NCI-H2107 (cell line): Measurements from ENCODE around the gene ATP6V1C2.

ENCODE experiments used
- DNase-seq: peaks from one replicate; lab custom pipeline; 2025; lab: John Stamatoyannopoulos, UW

ATP6V1C2 gene

DNA sequence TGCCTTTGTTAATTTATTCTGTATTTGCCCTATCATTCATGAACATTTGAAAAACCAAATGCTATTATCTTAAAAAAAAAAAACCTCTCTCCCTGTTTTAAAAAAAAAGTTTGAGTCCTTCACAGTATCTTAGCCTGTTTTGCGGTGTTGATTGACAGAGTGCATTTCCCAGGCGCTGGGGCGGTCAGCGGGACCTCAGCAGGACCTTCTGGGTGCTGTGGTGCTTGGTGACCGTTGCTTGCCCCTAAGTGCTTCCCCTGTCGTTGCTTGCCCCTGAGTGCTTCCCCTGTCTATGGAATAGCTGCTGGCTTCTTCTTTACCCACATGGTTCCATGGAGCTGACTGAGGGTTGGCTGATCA lies 12.1 kb downstream of the ATP6V1C2 start:
- DNase-seq = no peak

DNA sequence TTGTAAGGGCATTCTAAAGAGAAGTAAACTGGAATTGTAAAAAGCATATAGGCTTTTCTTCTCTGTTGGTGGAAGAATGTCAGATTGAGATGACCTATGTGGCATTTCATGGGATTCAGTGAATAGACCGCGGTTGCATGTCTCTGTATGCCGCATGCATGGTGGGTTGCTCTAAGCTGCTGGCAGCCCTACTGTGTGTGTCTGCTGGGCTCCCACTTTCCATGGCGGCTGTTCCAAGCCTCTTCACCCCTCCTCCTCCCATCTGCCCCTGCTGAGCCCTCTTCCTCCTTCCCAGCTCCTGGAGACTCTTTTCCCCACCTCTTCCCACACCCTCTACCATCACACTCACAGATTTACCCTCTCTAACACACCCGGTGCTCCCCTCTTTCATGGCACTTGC lies 12.6 kb downstream of the ATP6V1C2 start:
- no peak for DNase-seq

DNA sequence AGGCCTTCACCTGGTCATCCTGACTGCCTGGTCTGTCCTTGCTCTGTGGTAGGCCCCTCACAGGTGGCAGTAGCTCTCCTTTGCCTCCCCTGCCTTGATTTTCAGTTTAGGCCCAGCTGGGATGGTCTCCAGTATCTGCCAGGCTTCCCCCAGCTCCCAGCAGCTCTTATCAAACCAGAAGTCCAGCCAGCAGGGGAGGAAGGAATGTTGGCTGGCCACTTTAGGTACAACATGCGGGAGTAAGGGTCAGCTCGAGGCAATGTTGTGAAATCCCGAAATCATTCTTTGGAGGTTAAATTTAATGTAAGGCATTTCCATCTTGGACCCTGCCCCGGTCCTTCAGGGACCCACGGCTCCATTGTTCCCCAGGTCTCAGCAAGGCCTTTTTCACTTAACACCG lies 16.8 kb downstream of the ATP6V1C2 start:
- no peak for DNase-seq

DNA sequence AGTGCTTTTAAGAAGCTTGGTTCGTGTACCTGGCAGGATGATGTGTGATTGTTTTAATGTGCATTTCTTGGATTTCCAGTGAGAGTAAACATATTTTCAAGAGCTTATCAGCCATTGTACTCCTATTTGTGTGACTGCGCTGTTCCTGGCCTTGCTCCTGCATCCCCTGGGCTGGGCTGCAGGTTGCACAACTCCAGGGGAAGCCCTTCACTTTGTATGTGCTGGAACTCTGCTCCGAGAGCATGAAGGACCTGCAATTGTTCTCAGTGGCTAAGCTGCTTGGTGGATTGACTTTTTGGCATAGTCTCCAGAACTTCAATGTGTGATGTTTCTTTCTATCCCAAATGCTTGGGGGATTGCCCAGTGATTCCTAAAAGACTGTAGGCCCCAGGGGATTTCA lies 18.8 kb downstream of the ATP6V1C2 start:
- DNase-seq = no peak

DNA sequence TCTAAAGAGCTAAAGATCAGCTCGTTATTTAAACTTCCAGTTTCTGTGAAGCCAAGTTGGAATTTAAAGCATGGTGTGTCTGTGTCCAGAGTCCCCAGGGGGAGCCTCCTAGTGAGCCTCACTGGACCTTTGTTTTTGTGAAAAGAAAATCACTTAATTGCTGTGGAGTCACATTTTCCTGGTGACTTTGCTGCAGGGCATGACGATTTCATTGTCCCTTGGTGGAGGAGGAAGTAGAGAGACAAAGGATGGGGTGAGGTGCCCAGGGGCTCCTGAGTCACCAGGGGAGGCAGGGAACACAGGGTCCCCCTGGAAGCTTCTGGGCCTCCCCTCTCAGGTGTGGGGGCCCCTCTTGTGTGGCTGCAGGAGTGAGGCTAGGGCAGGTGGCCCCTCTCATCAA lies 19.7 kb downstream of the ATP6V1C2 start:
- no peak for DNase-seq

DNA sequence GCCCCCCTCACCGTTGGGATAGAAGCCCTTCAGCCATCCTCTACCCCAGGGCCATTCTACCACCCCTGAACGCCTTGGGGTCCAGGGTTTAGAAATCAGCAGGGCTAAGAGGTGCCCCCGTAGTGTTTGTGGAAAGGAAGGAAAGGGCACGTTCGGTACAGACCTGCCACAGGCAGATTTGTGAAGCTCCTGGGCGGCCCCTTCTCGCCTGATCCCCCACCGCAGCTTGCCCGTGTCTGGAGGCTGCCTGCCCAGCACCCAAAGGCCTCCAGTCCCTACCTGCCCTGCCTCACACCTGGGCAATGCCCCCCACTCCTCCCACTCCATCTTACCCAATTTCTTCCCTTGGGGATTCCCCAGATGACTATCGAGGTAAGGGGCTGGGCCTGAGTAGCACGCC lies 21.2 kb downstream of the ATP6V1C2 start:
- DNase-seq = no peak

DNA sequence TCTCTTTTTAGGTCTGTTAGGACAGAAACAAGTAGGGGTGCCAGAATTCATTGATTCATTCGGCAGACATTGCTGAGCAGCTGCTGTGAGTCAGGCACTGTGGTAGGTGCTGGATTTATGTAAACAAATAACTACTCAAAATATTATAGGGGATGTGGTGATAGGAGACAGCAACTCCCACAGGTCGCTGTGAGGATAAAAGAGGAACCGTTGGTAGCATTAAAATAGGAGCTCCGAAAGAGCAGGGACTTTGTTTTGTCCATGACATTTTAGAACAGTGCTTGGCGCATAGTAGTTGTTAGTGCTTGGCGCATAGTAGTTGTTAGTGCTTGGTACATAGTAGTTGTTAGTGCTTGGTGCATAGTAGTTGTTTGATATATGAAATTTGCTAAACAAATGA lies 29.2 kb downstream of the ATP6V1C2 start:
- no peak for DNase-seq

DNA sequence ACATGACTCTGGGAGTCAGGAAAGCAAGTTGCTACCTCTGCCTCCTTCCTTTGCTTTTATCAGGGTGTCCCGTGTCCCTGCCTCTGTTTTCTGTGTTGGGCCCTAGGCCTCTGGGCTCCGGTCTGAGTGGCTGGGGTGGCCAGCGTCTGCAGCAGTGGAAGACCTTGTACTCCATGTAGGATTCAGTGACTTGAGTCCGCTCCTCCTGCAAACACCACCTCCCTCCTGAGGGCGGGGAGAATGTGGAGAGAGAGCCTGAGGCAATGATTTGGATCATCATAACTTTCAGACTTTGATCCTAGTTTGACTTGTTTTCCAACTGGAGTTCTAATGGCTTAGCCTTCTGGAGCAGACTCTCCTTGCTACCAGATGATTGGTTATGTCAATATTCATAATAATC lies 30.8 kb downstream of the ATP6V1C2 start:
- no peak for DNase-seq

DNA sequence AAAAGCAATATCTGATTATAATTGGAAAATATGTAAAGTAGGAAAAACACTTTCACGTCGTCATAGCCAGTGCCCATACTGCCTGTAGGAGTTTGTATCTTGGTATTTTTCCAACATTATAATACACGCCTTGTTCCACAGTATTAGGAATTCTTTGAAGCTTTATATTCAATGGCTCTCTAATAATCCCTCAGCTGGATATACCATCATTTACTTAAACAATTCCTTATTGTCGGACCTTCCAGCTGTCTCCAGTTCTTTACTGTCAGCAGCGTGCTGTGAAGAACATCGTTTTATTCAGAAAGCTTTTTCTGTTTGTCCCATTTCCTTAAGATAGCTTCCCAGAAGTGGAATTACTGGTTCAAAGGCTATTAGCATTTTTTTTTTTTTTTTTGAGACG lies 31.7 kb downstream of the ATP6V1C2 start:
- no peak for DNase-seq

DNA sequence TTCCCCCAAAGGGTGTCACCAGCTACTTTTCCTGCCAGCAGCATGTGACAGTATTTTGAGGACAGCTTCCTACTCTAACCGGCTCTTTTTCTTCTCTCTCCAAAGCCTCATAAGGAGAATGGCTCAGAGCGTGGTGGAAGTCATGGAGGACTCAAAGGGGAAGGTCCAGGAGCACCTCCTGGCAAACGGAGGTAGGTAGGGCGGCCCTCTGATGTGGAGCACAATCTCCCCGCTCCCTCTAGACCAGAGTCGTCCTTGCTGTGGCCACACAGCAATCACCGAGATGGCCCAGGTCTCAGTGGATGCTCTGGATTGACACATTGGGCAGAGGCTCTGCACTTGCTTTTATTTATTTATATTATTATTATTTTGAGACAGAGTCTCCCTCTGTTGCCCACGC lies 32.4 kb downstream of the ATP6V1C2 start:
- DNase-seq = no peak

DNA sequence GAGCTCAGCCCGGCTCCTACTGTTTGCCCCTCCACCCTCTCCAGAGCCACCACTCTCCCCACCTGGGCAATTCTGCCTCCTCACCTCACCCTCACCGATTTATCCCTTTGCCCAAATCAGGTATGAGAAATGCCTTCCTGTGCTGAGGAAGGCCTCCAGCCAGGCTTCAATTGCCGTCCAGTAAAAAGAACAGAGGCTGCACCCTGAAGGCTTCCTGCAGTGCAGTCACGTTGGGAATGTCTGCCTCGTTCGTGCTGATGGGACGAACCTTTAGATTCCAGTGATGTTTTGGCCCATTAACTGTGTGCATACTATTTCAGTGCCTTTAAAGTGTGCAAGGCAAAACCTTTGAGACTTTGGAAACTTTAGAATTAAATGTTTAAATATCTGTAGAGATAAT lies 34.2 kb downstream of the ATP6V1C2 start:
- no peak for DNase-seq

DNA sequence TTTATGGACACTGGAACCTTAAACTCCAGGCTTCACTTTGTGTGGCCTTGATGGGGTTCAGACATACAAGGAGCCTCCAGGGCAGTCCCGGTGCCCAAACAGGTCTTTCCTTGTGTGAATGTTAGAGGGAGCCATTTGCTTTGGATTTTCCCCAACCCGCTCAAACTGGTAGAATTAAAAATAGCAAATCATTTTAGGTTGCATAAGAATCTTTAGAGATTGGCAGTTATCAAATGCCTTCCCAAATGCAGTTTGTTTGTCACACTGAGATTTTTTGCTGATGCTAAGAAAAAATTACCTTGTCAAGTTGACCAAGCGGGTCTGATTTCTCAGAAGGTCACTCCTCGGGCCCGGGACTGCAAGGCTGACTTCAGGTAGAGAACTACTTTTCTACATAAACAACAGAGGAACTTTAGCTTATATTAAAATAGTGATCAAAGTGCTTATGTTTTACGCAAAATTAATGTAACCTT lies 36.4 kb downstream of the ATP6V1C2 start:
- no peak for DNase-seq

DNA sequence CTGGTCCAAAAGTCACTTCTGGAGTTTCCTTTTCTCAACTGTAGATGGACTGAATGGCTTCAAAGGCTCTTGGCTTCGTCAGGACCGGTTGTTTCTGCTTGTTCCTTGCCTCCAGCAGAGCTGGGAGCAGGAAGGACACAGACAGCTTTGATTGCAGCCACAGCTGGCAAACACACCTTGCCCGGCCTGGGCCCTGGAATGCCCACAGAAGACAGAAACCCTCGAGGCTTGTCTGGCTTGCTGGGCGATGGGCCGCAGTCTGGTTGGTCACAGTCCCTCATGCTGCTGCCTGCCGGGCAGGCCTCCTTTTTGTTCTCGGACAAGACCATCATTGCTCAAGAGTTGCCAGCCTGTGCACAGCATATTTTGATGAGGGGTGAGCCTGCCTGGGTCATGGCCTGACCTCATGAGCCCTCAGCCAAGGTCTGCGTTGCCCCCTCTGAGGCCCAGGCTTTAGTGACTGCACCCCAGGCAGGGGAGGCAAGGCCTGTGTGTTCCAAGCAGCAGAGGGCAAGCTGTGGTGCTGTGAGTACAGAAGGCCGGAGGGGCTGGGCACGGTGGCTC lies 37.8 kb downstream of the ATP6V1C2 start:
- DNase-seq = no peak

DNA sequence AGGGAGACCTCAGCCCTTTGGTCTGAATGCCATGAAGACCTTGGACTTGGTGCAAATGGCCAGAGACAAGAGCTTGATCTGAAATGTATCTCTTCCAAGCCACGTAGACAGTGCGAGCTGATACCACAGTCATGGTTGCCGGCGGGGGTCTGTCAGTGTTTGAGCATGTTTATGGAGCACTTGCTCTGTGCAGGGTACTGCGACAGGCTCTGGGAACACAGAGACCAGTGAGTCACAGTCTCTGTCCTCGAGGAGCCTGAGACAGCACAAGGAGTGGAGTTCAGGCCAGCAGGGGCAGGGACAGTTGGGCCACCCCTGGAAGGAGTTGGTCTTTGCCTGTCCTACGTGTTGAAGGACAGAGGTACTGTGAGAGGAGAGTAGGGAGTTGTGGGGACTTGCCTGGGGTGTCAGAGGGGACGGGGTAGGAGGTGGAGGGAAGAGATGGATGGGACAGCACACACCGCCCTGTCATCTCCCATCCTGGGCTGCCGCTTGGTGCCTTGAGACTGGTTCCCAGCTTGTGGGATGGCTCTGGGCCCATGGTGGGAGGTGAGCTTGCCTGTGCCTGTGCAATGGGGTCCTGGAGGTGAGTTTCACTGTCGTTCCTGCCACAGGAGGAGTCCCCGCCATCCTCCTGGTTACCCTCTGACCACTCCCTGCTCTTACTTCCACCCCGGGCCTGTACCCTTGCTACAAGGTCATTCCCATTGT lies 39.5 kb downstream of the ATP6V1C2 start:
- DNase-seq = no peak

DNA sequence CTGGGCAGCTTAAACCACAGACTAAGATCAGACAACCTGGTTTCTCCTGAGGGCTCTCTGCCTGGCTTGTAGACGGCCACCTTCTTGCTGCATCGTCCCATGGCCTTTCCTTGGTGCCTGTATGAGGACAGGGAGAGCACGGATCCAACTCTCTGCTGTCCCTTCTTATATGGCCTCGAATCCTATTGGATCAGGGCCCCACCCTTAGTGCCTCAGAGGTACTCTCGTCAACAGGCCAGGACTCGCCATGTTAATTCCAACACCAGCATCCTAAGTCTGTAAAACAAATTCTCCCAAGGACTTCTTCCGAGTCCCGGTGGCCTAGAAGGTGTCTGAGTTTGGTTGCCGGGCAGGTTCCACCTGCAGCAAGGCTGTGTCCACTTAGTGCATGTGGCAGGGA lies 40.2 kb downstream of the ATP6V1C2 start:
- DNase-seq = no peak

DNA sequence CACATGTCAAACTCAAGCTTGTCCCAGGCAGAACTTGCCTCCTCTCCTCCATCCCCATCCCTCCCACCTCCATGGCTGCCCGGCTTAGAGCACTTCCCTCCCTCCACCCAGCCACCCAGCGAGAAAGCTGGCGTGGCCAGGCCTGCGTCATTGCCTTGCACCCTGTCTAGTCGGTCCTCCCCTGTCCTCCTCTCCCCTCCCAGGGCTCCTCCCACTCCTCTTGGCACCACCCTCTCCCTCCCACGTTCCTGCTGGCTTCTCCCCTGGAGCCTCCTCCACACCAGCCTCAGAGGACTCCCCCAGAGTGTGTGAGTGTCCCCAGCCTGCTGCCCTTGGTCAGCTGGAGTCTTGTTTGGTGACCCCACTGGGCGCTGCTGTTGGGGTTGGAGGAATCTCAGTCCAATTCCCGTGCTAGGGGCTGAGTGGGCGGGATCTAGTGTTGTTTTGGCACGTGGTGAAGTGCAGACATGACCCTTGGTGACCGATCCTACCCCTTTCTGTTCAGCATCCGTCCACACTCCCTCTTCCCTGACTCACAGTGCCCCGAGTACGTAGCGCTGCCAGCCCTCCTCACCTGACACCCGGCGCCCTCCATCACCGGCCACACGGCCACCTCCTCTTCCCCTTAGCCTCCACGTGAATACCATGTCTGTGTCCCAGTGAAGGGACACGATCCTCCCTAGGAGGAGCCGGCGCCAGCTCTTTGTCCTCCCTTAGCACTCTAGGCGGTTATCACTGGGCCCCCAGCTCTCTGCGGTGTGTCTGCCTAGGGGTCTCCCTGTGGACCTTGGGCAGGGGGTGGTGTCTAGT lies 41.4 kb downstream of the ATP6V1C2 start:
- DNase-seq = no peak

DNA sequence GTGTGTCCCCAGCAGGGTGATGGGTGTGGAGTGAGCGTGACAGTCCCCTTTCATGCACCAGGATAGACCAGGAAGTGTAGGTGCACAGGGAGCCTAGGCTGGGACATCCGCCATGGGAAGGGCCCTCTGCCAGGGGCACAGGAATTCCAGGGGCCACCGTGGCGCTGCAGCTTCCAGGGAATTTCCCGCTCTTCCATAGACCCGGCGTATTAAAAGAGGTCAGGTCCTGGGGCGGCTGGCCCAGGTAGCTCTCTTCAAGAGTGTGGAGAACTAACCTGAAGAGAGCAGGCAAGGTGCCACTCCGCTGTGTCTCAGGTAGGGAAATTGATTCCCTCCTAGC lies 42.0 kb downstream of the ATP6V1C2 start:
- no peak for DNase-seq

DNA sequence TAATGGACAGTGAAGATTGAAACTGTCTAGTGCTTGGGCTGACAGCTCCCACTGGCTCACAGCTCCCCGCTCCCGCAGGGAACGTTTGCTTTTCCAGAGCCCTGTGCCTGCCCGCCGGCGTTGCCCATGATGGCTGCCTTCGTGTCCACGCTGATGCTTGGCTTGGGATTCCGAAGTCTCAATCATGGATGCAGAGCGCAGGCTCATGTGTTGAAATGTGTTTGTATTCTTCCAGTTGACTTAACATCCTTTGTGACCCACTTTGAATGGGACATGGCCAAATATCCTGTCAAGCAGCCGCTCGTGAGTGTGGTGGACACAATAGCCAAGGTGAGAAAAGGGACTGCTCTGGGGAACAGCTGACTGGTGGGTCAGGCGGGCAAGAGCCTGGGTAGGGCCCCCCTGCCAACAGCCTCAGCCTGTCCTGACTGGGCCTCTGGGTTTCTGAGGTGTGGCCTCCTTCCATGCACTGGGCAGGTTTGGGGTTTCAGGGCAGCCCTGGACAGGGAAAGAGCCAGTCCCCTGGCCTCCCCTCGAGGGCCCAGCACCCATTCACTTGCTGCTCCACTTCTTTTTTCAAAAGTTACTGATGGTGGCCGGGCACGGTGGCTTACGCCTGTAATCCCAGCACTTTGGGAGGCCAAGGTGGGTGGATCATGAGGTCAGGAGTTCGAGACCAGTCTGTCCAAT lies 42.8 kb downstream of the ATP6V1C2 start:
- no peak for DNase-seq

DNA sequence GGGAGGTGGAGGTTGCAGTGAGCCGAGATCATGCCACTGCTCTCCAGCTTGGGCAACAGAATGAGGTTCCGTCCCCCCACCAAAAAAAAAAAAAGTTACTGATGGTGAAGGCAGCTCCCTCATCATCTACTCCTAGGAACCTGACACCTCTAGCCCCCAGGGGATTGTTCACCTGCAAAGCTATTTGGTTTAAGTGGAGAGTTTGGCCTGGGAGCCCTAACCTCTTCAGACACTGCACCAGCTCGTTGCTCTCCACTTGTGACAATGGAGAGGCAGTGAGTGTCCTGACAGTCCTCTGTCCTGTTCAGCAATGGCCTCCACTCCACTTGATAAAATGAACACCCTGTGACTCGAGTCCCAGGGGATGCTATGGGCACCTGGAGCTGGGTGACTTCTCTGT lies 43.5 kb downstream of the ATP6V1C2 start:
- no peak for DNase-seq

DNA sequence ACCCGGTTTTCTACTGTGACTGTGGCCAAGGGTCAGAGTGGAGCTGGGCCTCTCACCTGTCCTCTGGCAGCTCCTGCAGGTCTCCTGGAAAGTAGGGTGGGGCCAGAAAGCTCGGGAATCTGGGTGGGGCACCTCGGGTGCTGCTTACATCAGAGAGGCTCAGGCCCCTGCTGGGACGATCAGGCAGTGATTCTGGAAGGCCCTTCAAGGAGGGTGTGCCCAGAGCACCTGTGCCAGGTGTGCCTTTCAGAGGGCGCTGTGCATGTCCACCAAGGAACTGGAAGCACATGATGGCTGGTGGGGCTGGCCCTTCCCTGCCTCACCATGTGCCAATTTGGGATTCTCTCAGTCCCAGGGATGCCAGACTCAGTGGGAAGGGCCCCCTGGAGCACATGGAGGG lies 44.0 kb downstream of the ATP6V1C2 start:
- no peak for DNase-seq

DNA sequence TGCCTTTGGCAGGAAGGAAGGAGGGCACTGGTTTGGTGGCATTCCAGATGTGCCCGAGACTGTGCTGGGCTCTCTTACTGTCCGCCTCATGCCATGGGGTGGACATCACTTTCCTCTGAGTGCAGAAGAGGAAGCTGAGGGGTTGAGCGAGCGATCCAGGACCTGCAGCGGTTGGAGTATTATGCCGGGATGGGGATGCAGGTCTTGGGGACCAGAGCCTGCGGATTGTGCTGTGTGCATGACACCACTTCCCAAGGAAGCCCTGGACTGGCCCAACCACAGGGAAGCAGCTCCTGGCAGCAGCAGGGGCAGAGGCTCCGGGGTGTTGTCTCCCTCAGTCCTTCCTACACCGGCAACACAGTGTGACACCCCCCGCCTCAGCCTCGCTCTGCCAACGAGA lies 44.5 kb downstream of the ATP6V1C2 start:
- no peak for DNase-seq

DNA sequence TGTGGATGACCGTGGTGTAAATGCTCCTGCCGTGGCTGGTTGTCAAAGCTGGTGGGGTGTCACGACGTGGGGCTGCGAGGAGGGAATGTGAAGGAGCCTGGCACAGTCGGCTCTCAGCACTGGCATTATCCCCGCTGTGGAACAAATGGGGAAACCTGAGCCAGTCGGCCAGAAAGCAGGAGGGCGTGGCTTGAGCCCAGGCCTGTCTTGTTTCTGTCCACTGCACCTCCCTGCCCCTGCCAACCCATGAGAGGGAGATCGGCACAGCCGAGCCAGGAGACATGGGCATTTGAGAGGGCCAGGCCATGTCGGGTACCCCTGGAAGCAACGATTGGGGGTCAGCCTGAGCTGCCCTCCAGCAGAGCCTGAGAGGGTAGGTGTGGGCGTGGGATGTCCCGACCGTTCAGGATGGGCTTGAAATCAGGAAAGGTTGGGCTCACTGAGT lies 46.7 kb downstream of the ATP6V1C2 start:
- no peak for DNase-seq
